ENCODE measurements around the gene ERC2.

GRCh38 chr3:55807210-55807609 lies 661.1 kb downstream of the ERC2 start:
- no peak for TF ChIP-seq CTCF (IDR thresholded peaks at IDR 0.05)
- TF ChIP-seq POLR2A (IDR thresholded peaks at IDR 0.05): no peak

Data from heart left ventricle (tissue), 13 donors.